ENCODE measurements around the gene LAMTOR1. TPM values are rescaled to one million over a fixed set of nuclear protein-coding genes. Genes with fewer than 3 reads are reported as not detected.

Gene LAMTOR1
- polyA plus RNA-seq, 2 of the 4 experiments (the other 2 are of a cell fraction) = 66.1 to 119 TPM

- TF ChIP-seq HMGXB4 (CRISPR knock-in tag; IDR thresholded peaks at IDR 0.05; ENCODE audit: borderline replicate concordance) = no peak
- no peak for TF ChIP-seq HOXA7 (CRISPR knock-in tag; IDR thresholded peaks at IDR 0.05)
- TF ChIP-seq POLR2AphosphoS2 (conservative IDR thresholded peaks at IDR 0.05; ENCODE audit: low read length) = no peak
- no peak for TF ChIP-seq SREBF2 (IDR thresholded peaks at IDR 0.05)
- no peak for TF ChIP-seq FOSL2 (IDR thresholded peaks at IDR 0.05)
- TF ChIP-seq FOSL2 (CRISPR knock-in tag; IDR thresholded peaks at IDR 0.05) = no peak
- Histone ChIP-seq H3K4me1 (peaks cover 15% of the 10 kb centered on the region), H3K27ac (no peak overlapping the region), H3K9me3 (no peaks in the 10 kb centered on the region), H3K4me3 (no peak overlapping the region), H3K4me2 (no peak overlapping the region)
- FAIRE-seq = no peak
- no peak for ATAC-seq
- ChIA-PET POLR2A (no interaction called here), CTCF (interaction anchor here (0.6 to 5.4 kb wide), 4 partner anchors 55 to 366 kb away, joined by 3 to 52 read pairs (median 4); no protein-coding TSS in a partner anchor)
- no peak for DNase-seq (ENCODE audit: low read depth in 1 of 2, low spot score in 1 of 2)
- WGBS (ENCODE audit: missing lambda C conversion rate) = 96% methylated on average over 2 of the region's 2 CpGs
Observed at GRCh38 chr11:72083414-72083813, 19.7 kb downstream of the LAMTOR1 start.

- CTCF ChIA-PET = interaction anchor here (0.9 to 2.5 kb wide), 12 partner anchors 10 to 352 kb away, joined by 3 to 50 read pairs (median 3); partner anchors contain the start of gene CLPB
- Histone ChIP-seq H3K4me1 (peaks cover 19% of the 10 kb centered on the region), H3K27ac (peak overlapping the region; percentile 90; a peak in 5 of 6 replicates), H3K4me2 (peak overlapping the region; percentile 74), H3K9me3 (no peaks in the 10 kb centered on the region), H3K4me3 (0 out of 3 replicates have a peak overlapping the region, but pooled peaks have one; percentile 60)
- FAIRE-seq = no peak
- POLR2A ChIA-PET = interaction anchor here (0.8 to 1.3 kb wide), 3 partner anchors 9 to 12 kb away, joined by 3 read pairs; no protein-coding TSS in a partner anchor
- no peak for DNase-seq (ENCODE audit: low read depth in 1 of 2, low spot score in 1 of 2)
- no peak for TF ChIP-seq EHMT2 (IDR thresholded peaks at IDR 0.05; ENCODE audit: low read depth)
- TF ChIP-seq REST (IDR thresholded peaks at IDR 0.05) = 0 out of 2 replicates have a peak, but pooled peaks have one; percentile 18
- no peak for ATAC-seq
- WGBS (ENCODE audit: missing lambda C conversion rate) = over 99% methylated on average over 3 of the region's 3 CpGs
Observed at GRCh38 chr11:72081821-72082453, 21.2 kb downstream of the LAMTOR1 start.

- no peak for ATAC-seq
- DNase-seq (ENCODE audit: low read depth in 1 of 2, low spot score in 1 of 2) = no peak
- WGBS (ENCODE audit: missing lambda C conversion rate) = 19% methylated on average over 21 of the region's 21 CpGs
- peak overlapping the region; percentile 60 for H3K4me3 ChIP-seq
- H3K9me3 ChIP-seq = no peaks in the 10 kb centered on the region
- peak overlapping the region; percentile 74 for H3K4me2 ChIP-seq
- FAIRE-seq = no peak
- ChIA-PET POLR2A (interaction anchor here (0.8 kb wide), 1 partner anchor 11 kb away, joined by 3 read pairs; no protein-coding TSS in a partner anchor), CTCF (interaction anchor here (0.7 to 2.5 kb wide), 10 partner anchors 10 to 353 kb away, joined by 3 to 50 read pairs (median 3); partner anchors contain the start of gene CLPB)
- TF ChIP-seq NR3C1 (IDR thresholded peaks at IDR 0.05) (no peak), KDM1A (IDR thresholded peaks at IDR 0.05; ENCODE audit: low read depth) (0 out of 2 replicates have a peak, but pooled peaks have one; percentile 34), HOXB5 (CRISPR knock-in tag; IDR thresholded peaks at IDR 0.05) (0 out of 2 replicates have a peak, but pooled peaks have one; percentile 4), HMGXB4 (CRISPR knock-in tag; IDR thresholded peaks at IDR 0.05; ENCODE audit: borderline replicate concordance) (no peak)
- peak overlapping the region; percentile 90 for H3K27ac ChIP-seq
- peaks cover 19% of the 10 kb centered on the region for H3K4me1 ChIP-seq
Observed at GRCh38 chr11:72081184-72081644, 21.9 kb downstream of the LAMTOR1 start.
